Smooth muscle cell (in vitro differentiated cells): ENCODE measurements around the gene PRTN3. TPM values are rescaled to one million over a fixed set of nuclear protein-coding genes. Genes with fewer than 3 reads are reported as not detected.

Experiments used
- DNase-seq: peaks from one replicate; lab custom pipeline; 2025; ENCODE audit not compliant: unreplicated experiment; lab: John Stamatoyannopoulos, UW
- H2AFZ ChIP-seq: fragments of 200-600 bp; sonication (generic); 2 replicates; pipeline ENCODE4 v1.6.0; 2016; ENCODE audit warnings: antibody characterized with exemption, low read depth, mild to moderate bottlenecking
- H3F3A ChIP-seq: fragments of 200-600 bp; sonication (generic); 2 replicates; pipeline ENCODE4 v1.6.0; 2017; ENCODE audit warnings: antibody characterized with exemption, low read depth
- H3K27ac ChIP-seq: fragments of 200-600 bp; sonication (generic); 2 replicates; pipeline ENCODE4 v1.5.1; 2016; ENCODE audit warnings: low read depth, mild to moderate bottlenecking
- H3K27me3 ChIP-seq: fragments of 200-600 bp; sonication (generic); 2 replicates; pipeline ENCODE4 v1.6.1; 2016; ENCODE audit warnings: low read depth, mild to moderate bottlenecking
- H3K36me3 ChIP-seq: fragments of 200-600 bp; sonication (generic); 2 replicates; pipeline ENCODE4 v1.5.1; 2016; ENCODE audit warnings: low read depth
- H3K4me1 ChIP-seq: fragments of 200-600 bp; sonication (generic); 2 replicates; pipeline ENCODE4 v1.5.1; 2016; ENCODE audit warnings: low read depth
- H3K4me2 ChIP-seq: fragments of 200-600 bp; sonication (generic); 2 replicates; pipeline ENCODE4 v1.6.0; 2016; ENCODE audit warnings: mild to moderate bottlenecking
- H3K4me3 ChIP-seq: fragments of 200-600 bp; sonication (generic); 2 replicates; pipeline ENCODE4 v1.5.1; 2016; ENCODE audit warnings: mild to moderate bottlenecking
- H3K79me2 ChIP-seq: fragments of 200-600 bp; sonication (generic); 2 replicates; pipeline ENCODE4 v1.6.0; 2016; ENCODE audit warnings: low read depth, mild to moderate bottlenecking
- H3K9ac ChIP-seq: fragments of 200-600 bp; sonication (generic); 2 replicates; pipeline ENCODE4 v1.6.0; 2016; ENCODE audit warnings: low read depth
- H3K9me3 ChIP-seq: fragments of 200-600 bp; sonication (generic); replicated peaks from 2 replicates; pipeline ENCODE4 v1.5.1; 2016; ENCODE audit warnings: low read depth
- H4K20me1 ChIP-seq: fragments of 200-600 bp; sonication (generic); 2 replicates; pipeline ENCODE4 v1.6.0; 2016; ENCODE audit warnings: low read depth
- WGBS: methylation state at CpG from one replicate; pipeline ENCODE4 v1.1.7; 2016; ENCODE audit warnings: low lambda C conversion rate; 5-methylcytosine and 5-hydroxymethylcytosine counted together
- polyA plus RNA-seq: library from polyadenylated mRNA; unstranded; fragments of >200 nt; fragmentation: Nextera tagmentation; extraction: Ambion mirVana; gene quantifications from 2 replicates; pipeline ENCODE4 v1.2.1, GENCODE V29; 2016
- total RNA-seq: library from RNA; depleted of rRNA; stranded (reverse); fragments of >200 nt; gene quantifications from 2 replicates; pipeline ENCODE4 v1.2.3, GENCODE V29; 2014
- TF ChIP-seq, protein P1 (sequence below): fragments of 200-600 bp; sonication (generic); IDR thresholded peaks from 2 replicates; pipeline ENCODE4 v1.5.1; 2017; ENCODE audit warnings: borderline replicate concordance, mild to moderate bottlenecking, antibody characterized with exemption; ENCODE audit not compliant: insufficient read depth, poor library complexity, severe bottlenecking

PRTN3 gene
- total and polyA plus RNA-seq, 2 experiments from 2014 or later: not detected

- Histone ChIP-seq H3F3A (peaks cover 31% of the 10 kb centered on the region), H3K27ac (no peak overlapping the region), H3K36me3 (peaks cover 20% of the 10 kb centered on the region), H4K20me1 (peaks cover 94% of the 10 kb centered on the region), H3K4me3 (no peak overlapping the region), H2AFZ (no peak overlapping the region), H3K4me1 (no peaks in the 10 kb centered on the region), H3K9ac (no peak overlapping the region), H3K4me2 (no peak overlapping the region), H3K9me3 (no peaks in the 10 kb centered on the region), H3K79me2 (peaks cover 73% of the 10 kb centered on the region), H3K27me3 (no peaks in the 10 kb centered on the region)
- WGBS: 95% methylated on average over 40 of the region's 44 CpGs
- DNase-seq: no peak
- TF ChIP-seq, protein P1, sequence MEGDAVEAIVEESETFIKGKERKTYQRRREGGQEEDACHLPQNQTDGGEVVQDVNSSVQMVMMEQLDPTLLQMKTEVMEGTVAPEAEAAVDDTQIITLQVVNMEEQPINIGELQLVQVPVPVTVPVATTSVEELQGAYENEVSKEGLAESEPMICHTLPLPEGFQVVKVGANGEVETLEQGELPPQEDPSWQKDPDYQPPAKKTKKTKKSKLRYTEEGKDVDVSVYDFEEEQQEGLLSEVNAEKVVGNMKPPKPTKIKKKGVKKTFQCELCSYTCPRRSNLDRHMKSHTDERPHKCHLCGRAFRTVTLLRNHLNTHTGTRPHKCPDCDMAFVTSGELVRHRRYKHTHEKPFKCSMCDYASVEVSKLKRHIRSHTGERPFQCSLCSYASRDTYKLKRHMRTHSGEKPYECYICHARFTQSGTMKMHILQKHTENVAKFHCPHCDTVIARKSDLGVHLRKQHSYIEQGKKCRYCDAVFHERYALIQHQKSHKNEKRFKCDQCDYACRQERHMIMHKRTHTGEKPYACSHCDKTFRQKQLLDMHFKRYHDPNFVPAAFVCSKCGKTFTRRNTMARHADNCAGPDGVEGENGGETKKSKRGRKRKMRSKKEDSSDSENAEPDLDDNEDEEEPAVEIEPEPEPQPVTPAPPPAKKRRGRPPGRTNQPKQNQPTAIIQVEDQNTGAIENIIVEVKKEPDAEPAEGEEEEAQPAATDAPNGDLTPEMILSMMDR: no peak
Measured at GRCh38 chr19:807627-808422, 33.0 kb upstream of the PRTN3 start.

DNA sequence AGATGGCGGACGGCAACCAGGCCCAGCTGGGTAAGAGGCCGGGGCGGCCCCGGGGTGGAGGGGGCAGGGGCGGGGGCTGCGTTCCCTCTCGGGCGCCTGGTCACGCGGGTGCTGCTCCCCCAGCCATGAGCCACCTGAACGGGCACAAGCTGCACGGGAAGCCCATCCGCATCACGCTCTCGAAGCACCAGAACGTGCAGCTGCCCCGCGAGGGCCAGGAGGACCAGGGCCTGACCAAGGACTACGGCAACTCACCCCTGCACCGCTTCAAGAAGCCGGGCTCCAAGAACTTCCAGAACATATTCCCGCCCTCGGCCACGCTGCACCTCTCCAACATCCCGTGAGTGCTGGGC is 32.4 kb upstream of the PRTN3 start:
- H4K20me1 ChIP-seq: peaks cover 91% of the 10 kb centered on the region
- TF ChIP-seq, protein P1: no peak
- no peak overlapping the region for H2AFZ ChIP-seq
- WGBS: 99% methylated on average over 19 of the region's 26 CpGs
- H3K36me3 ChIP-seq: peaks cover 20% of the 10 kb centered on the region
- H3K9me3 ChIP-seq: no peaks in the 10 kb centered on the region
- no peak overlapping the region for H3K4me2 ChIP-seq
- H3K79me2 ChIP-seq: peaks cover 67% of the 10 kb centered on the region
- no peaks in the 10 kb centered on the region for H3K4me1 ChIP-seq
- no peaks in the 10 kb centered on the region for H3K27me3 ChIP-seq
- DNase-seq: no peak
- no peak overlapping the region for H3K9ac ChIP-seq
- no peak overlapping the region for H3K27ac ChIP-seq
- H3K4me3 ChIP-seq: no peak overlapping the region
- peaks cover 31% of the 10 kb centered on the region for H3F3A ChIP-seq

- Histone ChIP-seq H3F3A (peaks cover 31% of the 10 kb centered on the region), H3K4me1 (no peaks in the 10 kb centered on the region), H3K4me3 (no peak overlapping the region), H2AFZ (no peak overlapping the region), H3K27me3 (no peaks in the 10 kb centered on the region), H3K4me2 (no peak overlapping the region), H4K20me1 (peaks cover 78% of the 10 kb centered on the region), H3K36me3 (peaks cover 20% of the 10 kb centered on the region), H3K79me2 (peaks cover 49% of the 10 kb centered on the region), H3K9me3 (no peaks in the 10 kb centered on the region), H3K9ac (no peak overlapping the region), H3K27ac (no peak overlapping the region)
- 94% methylated on average over 30 of the region's 30 CpGs for WGBS
- no peak for DNase-seq
- TF ChIP-seq, protein P1: no peak
Measured at GRCh38 chr19:810077-810855, 30.5 kb upstream of the PRTN3 start.
